HG02973 (cell line): ENCODE measurements around the gene PSME1.

Source experiments
- ATAC-seq: cut with Tn5 transposase; IDR thresholded peaks from one replicate; pipeline ENCODE4 v1.9.1; 2021; ENCODE audit warnings: moderate library complexity; ENCODE audit not compliant: unreplicated experiment

The PSME1 gene

GRCh38 chr14:24186831-24187538 is 51.0 kb downstream of the PSME1 start:
- ATAC-seq: no peak

GRCh38 chr14:24187539-24187915 is 51.5 kb downstream of the PSME1 start:
- ATAC-seq: no peak
